Testis (tissue), 2 donors: Measurements from ENCODE around the gene LAMP2.

Source experiments
- CTCF ChIP-seq, 3 experiments: fragments of 450-650 bp in 2 of 3; fragments of 200-600 bp in 1 of 3; sonication (generic) in 1 of 3; IDR thresholded peaks; one replicate each; pipeline ENCODE4 v1.5.1; 2016 to 2019; ENCODE audit warnings: antibody characterized with exemption in 3 of 3, mild to moderate bottlenecking in 2 of 3, moderate library complexity in 1 of 3
- POLR2A ChIP-seq: fragments of 450-650 bp; IDR thresholded peaks from one replicate; pipeline ENCODE4 v1.6.1; 2017; ENCODE audit warnings: antibody characterized with exemption, mild to moderate bottlenecking, moderate library complexity

GRCh38 chrX:120402369-120402768 is 66.7 kb downstream of the LAMP2 start:
- TF ChIP-seq CTCF (IDR thresholded peaks at IDR 0.05) (no peak), POLR2A (no peak)
